Kidney epithelial cell (primary cell): ENCODE data around the gene PCDHA5. TPM values are rescaled to one million over a fixed set of nuclear protein-coding genes. Genes with fewer than 3 reads are reported as not detected.
"Not testable (repeated sequence)": the region's sequence is repeated elsewhere in the genome, so short reads cannot be mapped to it uniquely, and the experiment has no call there.

Experiments used
- DNase-seq: peaks from one replicate; pipeline ENCODE4 v3.0.0-alpha.2; 2010; ENCODE audit warnings: low read depth
- H3K27me3 ChIP-seq: 2 replicates; pipeline ENCODE4 v1.6.0; 2011; ENCODE audit warnings: low read length; ENCODE audit not compliant: control insufficient read depth, insufficient read depth
- H3K36me3 ChIP-seq: 2 replicates; pipeline ENCODE4 v1.5.1; 2011; ENCODE audit warnings: low read length; ENCODE audit not compliant: control insufficient read depth, insufficient read depth
- H3K4me3 ChIP-seq: 2 replicates; pipeline ENCODE4 v1.5.1; 2011; ENCODE audit warnings: low read depth, mild to moderate bottlenecking, control low read depth, low read length
- CTCF ChIP-seq: IDR thresholded peaks from 2 replicates; pipeline ENCODE4 v1.5.1; 2011; ENCODE audit warnings: mild to moderate bottlenecking, moderate library complexity, low read length, control low read depth, inconsistent platforms; ENCODE audit not compliant: insufficient read depth, poor library complexity, severe bottlenecking
- total RNA-seq: library from RNA; depleted of rRNA; stranded (reverse); fragments of >200 nt; gene quantifications from 2 replicates; pipeline ENCODE4 v1.2.3, GENCODE V29; 2015

PCDHA5 gene
- not detected in 2 replicates for total RNA-seq

GRCh38 chr5:140821375-140822280 is at the start of gene PCDHA5:
Gene PCDHA5, plus strand, starts transcription at chr5:140821613.
- no peaks in the 10 kb centered on the region for H3K36me3 ChIP-seq
- no peak within 1 kb of the TSS for H3K4me3 ChIP-seq
- peak; percentile 36 for TF ChIP-seq CTCF
- H3K27me3 ChIP-seq, result no peaks in the 10 kb centered on the region
- DNase-seq, result no peak

- DNase-seq, result no peak
- no peaks in the 10 kb centered on the region for H3K27me3 ChIP-seq
- no peak for TF ChIP-seq CTCF
- H3K36me3 ChIP-seq, result no peaks in the 10 kb centered on the region
- no peak overlapping the region for H3K4me3 ChIP-seq
Observed at GRCh38 chr5:140780512-140780911, 40.9 kb upstream of the PCDHA5 start.

GRCh38 chr5:140785905-140786686 is 35.3 kb upstream of the PCDHA5 start, which contains the start of gene PCDHA1:
Gene PCDHA1, plus strand, starts transcription at chr5:140786140.
- no peaks in the 10 kb centered on the region for H3K36me3 ChIP-seq
- DNase-seq, result no peak

GRCh38 chr5:140787422-140787821 is 34.0 kb upstream of the PCDHA5 start:
- H3K36me3 ChIP-seq, DNase-seq, H3K4me3 ChIP-seq, H3K27me3 ChIP-seq: not testable (repeated sequence)

More at GRCh38 chr5:140785905-140786686, 35.3 kb upstream of the PCDHA5 start, which contains the start of gene PCDHA1:
- no peak for TF ChIP-seq CTCF
- H3K27me3 ChIP-seq, result no peaks in the 10 kb centered on the region
- no peak within 1 kb of the TSS for H3K4me3 ChIP-seq

- H3K4me3 ChIP-seq, result not testable (repeated sequence)
Observed at GRCh38 chr5:140787849-140788504, 33.4 kb upstream of the PCDHA5 start.

GRCh38 chr5:140791089-140791488 is 30.3 kb upstream of the PCDHA5 start:
- TF ChIP-seq CTCF, result no peak
- H3K4me3 ChIP-seq, result no peak overlapping the region
- no peaks in the 10 kb centered on the region for H3K36me3 ChIP-seq
- H3K27me3 ChIP-seq, result no peaks in the 10 kb centered on the region
- DNase-seq, result no peak

More at GRCh38 chr5:140787849-140788504, 33.4 kb upstream of the PCDHA5 start:
- not testable (repeated sequence) for H3K36me3 ChIP-seq, H3K27me3 ChIP-seq, DNase-seq
